Upper lobe of left lung (tissue), 6 donors: ENCODE measurements around the gene ATG2B. TPM values are rescaled to one million over a fixed set of nuclear protein-coding genes. Genes with fewer than 3 reads are reported as not detected.

Experiments
- ATAC-seq, 2 donors: fragments of 200-7000 bp; cut with Tn5 transposase; one replicate each; pipeline ENCODE4 v1.9.1; 2022; ENCODE audit warnings: mild to moderate bottlenecking in 2 of 2, moderate library complexity in 2 of 2; ENCODE audit not compliant: low FRiP score in 2 of 2
- DNase-seq, 2 donors: peaks; one replicate each; pipeline ENCODE4 v3.0.0-alpha.2; 2019 to 2020
- H3K27ac ChIP-seq, 4 donors: fragments of 200-600 bp; sonication (generic); one replicate each; pipeline ENCODE4 v1.5.1; 2016 to 2019
- H3K27me3 ChIP-seq, 4 donors: fragments of 200-600 bp; sonication (generic); one replicate each; pipeline ENCODE4 v1.5.1; 2017 to 2019
- H3K36me3 ChIP-seq, 4 donors: fragments of 200-600 bp; sonication (generic); one replicate each; pipeline ENCODE4 v1.5.1; 2016 to 2019
- H3K4me1 ChIP-seq, 4 donors: fragments of 200-600 bp; sonication (generic); one replicate each; pipeline ENCODE4 v1.5.1; 2018 to 2019
- H3K4me3 ChIP-seq, 4 donors: fragments of 200-600 bp; sonication (generic); one replicate each; pipeline ENCODE4 v1.5.1; 2017 to 2019; ENCODE audit warnings: mild to moderate bottlenecking in 2 of 4, moderate library complexity in 1 of 4
- H3K9me3 ChIP-seq, 4 donors: fragments of 200-600 bp; sonication (generic); one replicate each; pipeline ENCODE4 v1.5.1; 2018 to 2019
- EP300 ChIP-seq, 4 donors: sonication (generic); formaldehyde crosslinking; IDR thresholded peaks; one replicate each; pipeline ENCODE4 v1.5.1; 2017; ENCODE audit warnings: antibody characterized with exemption in 4 of 4, control low read depth in 2 of 4
- POLR2A ChIP-seq, 4 donors: fragments of 450-650 bp; IDR thresholded peaks; one replicate each; pipeline ENCODE4 v1.5.1; 2016 to 2017; ENCODE audit warnings: antibody characterized with exemption in 4 of 4, mild to moderate bottlenecking in 2 of 4
- POLR2AphosphoS5 ChIP-seq, 2 donors: sonication (generic); formaldehyde crosslinking; IDR thresholded peaks; one replicate each; pipeline ENCODE4 v1.5.1; 2017; ENCODE audit warnings: antibody characterized with exemption in 2 of 2
- WGBS, 2 donors: methylation state at CpG; one replicate each; pipeline ENCODE4 v1.1.5; 2017 to 2018; 5-methylcytosine and 5-hydroxymethylcytosine counted together
- total RNA-seq, 6 donors: library from RNA; depleted of rRNA in 4 of 6; stranded (reverse); fragments of >200 nt in 4 of 6; gene quantifications; one replicate each; pipeline versions ENCODE4 v1.1.0 to v1.2.1, GENCODE V29; 2016 to 2021
- TF ChIP-seq, protein P1 (sequence below), 6 experiments: fragments of 450-650 bp in 4 of 6; fragments of 200-600 bp in 2 of 6; sonication (generic) in 2 of 6; IDR thresholded peaks; one replicate each; pipeline ENCODE4 v1.5.1; 2016 to 2019; ENCODE audit warnings: antibody characterized with exemption in 6 of 6
- donor health status: DM: no; HTN: no; CAD: no; lungs with moderate emphysema.
- donor health status: DM: no; HTN: yes; CAD: no; lungs with severe emphysema.

Gene ATG2B
- total RNA-seq, 6 donors from 2014 or later: 18.1 to 79.6 (median 20.0) TPM

DNA sequence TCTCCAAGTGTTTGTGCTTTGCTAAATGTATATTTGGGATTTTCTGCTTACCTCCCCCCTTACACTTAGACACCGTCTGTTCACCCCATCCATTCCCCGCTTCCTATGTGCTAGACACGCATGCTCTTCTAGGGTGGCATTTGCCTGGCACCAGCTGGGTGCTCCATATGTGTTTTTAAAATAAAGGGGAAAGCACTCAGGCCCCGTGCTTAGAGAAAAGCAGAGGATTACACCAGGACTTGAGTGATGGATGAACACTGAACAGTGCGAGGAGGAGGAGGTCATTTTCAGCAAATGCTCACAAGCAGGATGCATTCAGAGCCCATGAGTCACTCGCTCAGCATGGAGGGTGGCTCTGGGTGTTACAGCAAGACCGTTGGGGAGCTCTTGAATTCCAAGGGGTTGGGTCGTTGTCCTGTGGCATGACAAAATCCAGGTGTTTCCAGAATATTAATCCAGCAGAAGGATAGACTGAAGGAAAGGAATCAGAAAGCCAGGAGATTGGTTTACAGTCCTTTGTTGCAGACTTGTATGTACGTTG is 110.1 kb downstream of the ATG2B start:
- TF ChIP-seq POLR2AphosphoS5 (IDR thresholded peaks at IDR 0.05): peak in 1 of 2 donors; percentile 51
- TF ChIP-seq POLR2A (IDR thresholded peaks at IDR 0.05): no peak
- no peak for TF ChIP-seq EP300 (IDR thresholded peaks at IDR 0.05)
- TF ChIP-seq, protein P1, sequence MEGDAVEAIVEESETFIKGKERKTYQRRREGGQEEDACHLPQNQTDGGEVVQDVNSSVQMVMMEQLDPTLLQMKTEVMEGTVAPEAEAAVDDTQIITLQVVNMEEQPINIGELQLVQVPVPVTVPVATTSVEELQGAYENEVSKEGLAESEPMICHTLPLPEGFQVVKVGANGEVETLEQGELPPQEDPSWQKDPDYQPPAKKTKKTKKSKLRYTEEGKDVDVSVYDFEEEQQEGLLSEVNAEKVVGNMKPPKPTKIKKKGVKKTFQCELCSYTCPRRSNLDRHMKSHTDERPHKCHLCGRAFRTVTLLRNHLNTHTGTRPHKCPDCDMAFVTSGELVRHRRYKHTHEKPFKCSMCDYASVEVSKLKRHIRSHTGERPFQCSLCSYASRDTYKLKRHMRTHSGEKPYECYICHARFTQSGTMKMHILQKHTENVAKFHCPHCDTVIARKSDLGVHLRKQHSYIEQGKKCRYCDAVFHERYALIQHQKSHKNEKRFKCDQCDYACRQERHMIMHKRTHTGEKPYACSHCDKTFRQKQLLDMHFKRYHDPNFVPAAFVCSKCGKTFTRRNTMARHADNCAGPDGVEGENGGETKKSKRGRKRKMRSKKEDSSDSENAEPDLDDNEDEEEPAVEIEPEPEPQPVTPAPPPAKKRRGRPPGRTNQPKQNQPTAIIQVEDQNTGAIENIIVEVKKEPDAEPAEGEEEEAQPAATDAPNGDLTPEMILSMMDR (IDR thresholded peaks at IDR 0.05): no peak
- no peak overlapping the region for H3K4me3 ChIP-seq
- H3K36me3 ChIP-seq: no peaks in the 10 kb centered on the region
- no peaks in the 10 kb centered on the region for H3K27me3 ChIP-seq
- 74 to 82% methylated on average over 9 of the region's 9 CpGs for WGBS, 2 donors
- DNase-seq (no peak), ATAC-seq (peak; percentile 50 to 77)
- no peaks in the 10 kb centered on the region for H3K9me3 ChIP-seq
- H3K4me1 ChIP-seq: no peaks in the 10 kb centered on the region
- H3K27ac ChIP-seq: no peak overlapping the region

DNA sequence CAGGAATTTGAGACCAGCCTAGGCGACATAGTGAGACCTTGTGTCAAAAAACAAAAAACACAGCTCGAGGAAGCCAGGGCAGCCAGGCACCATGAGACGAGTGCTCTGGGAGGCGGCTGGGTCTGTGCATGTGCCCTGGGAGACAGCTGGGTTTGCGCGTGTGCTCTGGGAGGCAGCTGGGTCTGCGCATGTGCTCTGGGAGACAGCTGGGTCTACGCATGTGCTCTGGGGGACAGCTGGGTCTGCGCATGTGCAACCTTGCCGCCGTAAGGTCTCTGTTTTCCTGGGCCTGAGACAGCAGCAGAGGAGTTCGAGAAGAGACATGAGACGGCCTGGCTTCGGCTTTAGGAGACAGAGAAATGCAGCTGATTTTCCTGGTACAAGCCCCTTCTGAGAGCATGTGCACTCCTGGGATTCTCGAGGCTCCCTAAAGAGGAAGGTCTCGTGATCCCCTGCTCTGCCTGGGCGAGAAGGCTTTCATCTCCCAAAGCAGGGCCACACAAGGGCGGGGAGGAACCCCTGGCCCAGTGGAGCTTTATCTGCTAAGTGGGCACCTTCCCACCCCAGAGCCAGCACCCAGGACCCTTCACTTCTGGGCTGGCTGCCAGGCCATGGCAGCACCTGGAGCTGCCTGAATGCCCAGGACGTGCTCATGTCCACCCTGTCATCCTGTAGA is 110.7 kb downstream of the ATG2B start:
- H3K27ac ChIP-seq: no peak overlapping the region
- DNase-seq: peak in 1 of 2 donors; percentile 38
- H3K9me3 ChIP-seq: no peaks in the 10 kb centered on the region
- no peaks in the 10 kb centered on the region for H3K36me3 ChIP-seq
- no peak overlapping the region for H3K4me3 ChIP-seq
- no peaks in the 10 kb centered on the region for H3K4me1 ChIP-seq
- no peak for TF ChIP-seq POLR2A (IDR thresholded peaks at IDR 0.05)
- TF ChIP-seq POLR2AphosphoS5 (IDR thresholded peaks at IDR 0.05): no peak
- TF ChIP-seq EP300 (IDR thresholded peaks at IDR 0.05): no peak
- TF ChIP-seq, protein P1 (IDR thresholded peaks at IDR 0.05): no peak
- H3K27me3 ChIP-seq: no peaks in the 10 kb centered on the region
- no peak for ATAC-seq
- WGBS, 2 donors: 91 to 96% methylated on average over 11 to 19 of the region's 19 CpGs

DNA sequence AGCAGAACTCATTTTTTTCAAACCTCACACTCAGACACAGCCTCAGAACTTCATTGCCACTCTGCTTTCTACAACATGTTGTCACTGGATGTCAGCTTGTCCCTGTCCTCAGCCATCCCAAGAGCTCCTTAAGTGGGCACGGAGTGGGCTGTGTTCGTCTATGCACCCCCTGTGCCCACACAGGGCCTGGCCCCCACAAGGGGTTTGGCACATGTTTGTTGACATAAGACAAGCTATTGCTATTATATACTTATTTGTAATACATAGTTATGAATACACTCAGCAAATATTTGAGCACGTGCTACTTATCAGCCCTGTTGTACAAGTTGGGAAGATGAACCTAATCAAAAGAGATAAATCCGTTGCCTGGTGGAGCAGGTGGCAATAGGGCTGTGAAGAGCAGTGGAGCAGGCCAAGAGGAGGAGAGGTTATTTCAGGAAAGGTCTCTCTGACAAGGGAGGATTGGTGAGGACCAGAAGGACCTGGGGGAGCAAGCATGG is 111.4 kb downstream of the ATG2B start:
- ATAC-seq: no peak
- DNase-seq: no peak
- WGBS, 2 donors: 71 to 75% methylated on average over 4 of the region's 4 CpGs
- H3K9me3 ChIP-seq: no peaks in the 10 kb centered on the region
- H3K36me3 ChIP-seq: no peaks in the 10 kb centered on the region
- no peak overlapping the region for H3K4me3 ChIP-seq
- TF ChIP-seq POLR2AphosphoS5 (IDR thresholded peaks at IDR 0.05): no peak
- no peak for TF ChIP-seq EP300 (IDR thresholded peaks at IDR 0.05)
- no peak for TF ChIP-seq POLR2A (IDR thresholded peaks at IDR 0.05)
- TF ChIP-seq, protein P1 (IDR thresholded peaks at IDR 0.05): no peak
- H3K4me1 ChIP-seq: no peaks in the 10 kb centered on the region
- no peak overlapping the region for H3K27ac ChIP-seq
- H3K27me3 ChIP-seq: no peaks in the 10 kb centered on the region

DNA sequence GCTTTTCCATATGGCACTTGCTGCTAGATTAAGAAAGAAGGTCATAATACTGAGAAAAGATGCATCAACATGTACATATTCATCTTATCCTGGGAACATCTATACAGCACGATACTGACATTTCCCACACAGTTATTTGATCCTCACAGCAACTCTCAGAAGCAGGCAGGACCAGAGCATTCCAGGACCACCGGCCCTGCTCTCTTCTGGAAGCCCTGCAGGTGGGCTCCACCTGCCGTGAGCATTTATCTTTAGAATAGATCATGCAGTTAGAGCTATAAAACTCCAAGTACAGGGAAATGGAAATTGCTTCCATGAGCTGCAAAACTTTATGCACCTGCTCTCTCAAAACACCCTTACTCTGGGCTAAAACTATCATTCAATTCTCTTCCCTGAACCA is 112.7 kb downstream of the ATG2B start:
- DNase-seq: no peak

More for the DNA sequence above, 112.7 kb downstream of the ATG2B start:
- TF ChIP-seq POLR2AphosphoS5 (IDR thresholded peaks at IDR 0.05) (no peak), POLR2A (IDR thresholded peaks at IDR 0.05) (no peak), EP300 (IDR thresholded peaks at IDR 0.05) (no peak)
- TF ChIP-seq, protein P1 (IDR thresholded peaks at IDR 0.05): no peak
- H3K4me1 ChIP-seq: no peaks in the 10 kb centered on the region
- no peak overlapping the region for H3K4me3 ChIP-seq
- H3K36me3 ChIP-seq: no peaks in the 10 kb centered on the region
- 83 to 85% methylated on average over 3 of the region's 3 CpGs for whole genome bisulfite sequencing, 2 donors
- H3K27me3 ChIP-seq: no peaks in the 10 kb centered on the region
- ATAC-seq: no peak
- no peak overlapping the region for H3K27ac ChIP-seq
- H3K9me3 ChIP-seq: no peaks in the 10 kb centered on the region
